AG20443 (cell line): ENCODE data around the gene PARP16.
"Not testable (repeated sequence)": the region's sequence is repeated elsewhere in the genome, so short reads cannot be mapped to it uniquely, and the experiment has no call there.

Experiments used
- DNase-seq: peaks from one replicate; pipeline ENCODE4 v3.0.0; 2012; ENCODE audit warnings: low spot score, mixed read lengths

PARP16 gene

GRCh38 chr15:65233696-65234095 is 53.0 kb downstream of the PARP16 start:
- no peak for DNase-seq

GRCh38 chr15:65232520-65232919 is 54.2 kb downstream of the PARP16 start:
- no peak for DNase-seq

- DNase-seq: no peak
These were observed 55.4 kb downstream of the PARP16 start for GRCh38 chr15:65231306-65231705.

GRCh38 chr15:65226901-65227300 is 59.8 kb downstream of the PARP16 start:
- not testable (repeated sequence) for DNase-seq

- DNase-seq: no peak
These were observed 60.5 kb downstream of the PARP16 start for GRCh38 chr15:65226221-65226620.

GRCh38 chr15:65223996-65224395 is 62.7 kb downstream of the PARP16 start:
- no peak for DNase-seq

GRCh38 chr15:65222891-65223290 is 63.8 kb downstream of the PARP16 start:
- DNase-seq: no peak

GRCh38 chr15:65221697-65222096 is 65.0 kb downstream of the PARP16 start:
- no peak for DNase-seq

- no peak for DNase-seq
These were observed 67.5 kb downstream of the PARP16 start for GRCh38 chr15:65219137-65219536.

GRCh38 chr15:65217526-65218482 is 68.9 kb downstream of the PARP16 start:
- DNase-seq: no peak

GRCh38 chr15:65215496-65215895 is 71.2 kb downstream of the PARP16 start:
- DNase-seq: no peak

GRCh38 chr15:65214010-65214409 is 72.7 kb downstream of the PARP16 start:
- no peak for DNase-seq

GRCh38 chr15:65213241-65213640 is 73.4 kb downstream of the PARP16 start:
- DNase-seq: no peak

GRCh38 chr15:65212097-65212496 is 74.6 kb downstream of the PARP16 start:
- DNase-seq: no peak

GRCh38 chr15:65211482-65211982 is 75.2 kb downstream of the PARP16 start:
- DNase-seq: peak; percentile 65

GRCh38 chr15:65210770-65211481 is 75.8 kb downstream of the PARP16 start, which contains the start of gene CILP:
Gene CILP, minus strand, starts transcription at chr15:65211473. Its CDS starts 1,718 bp downstream, at chr15:65209755.
- no peak for DNase-seq

GRCh38 chr15:65209701-65210643 is 76.7 kb downstream of the PARP16 start:
- DNase-seq: no peak

GRCh38 chr15:65208647-65209046 is 78.0 kb downstream of the PARP16 start:
- DNase-seq: no peak
